ENCODE data around the gene FAM120A. TPM values are rescaled to one million over a fixed set of nuclear protein-coding genes. Genes with fewer than 3 reads are reported as not detected.

The FAM120A gene
- total RNA-seq, 1 experiment from 2014 or later: 43.2 TPM

DNA sequence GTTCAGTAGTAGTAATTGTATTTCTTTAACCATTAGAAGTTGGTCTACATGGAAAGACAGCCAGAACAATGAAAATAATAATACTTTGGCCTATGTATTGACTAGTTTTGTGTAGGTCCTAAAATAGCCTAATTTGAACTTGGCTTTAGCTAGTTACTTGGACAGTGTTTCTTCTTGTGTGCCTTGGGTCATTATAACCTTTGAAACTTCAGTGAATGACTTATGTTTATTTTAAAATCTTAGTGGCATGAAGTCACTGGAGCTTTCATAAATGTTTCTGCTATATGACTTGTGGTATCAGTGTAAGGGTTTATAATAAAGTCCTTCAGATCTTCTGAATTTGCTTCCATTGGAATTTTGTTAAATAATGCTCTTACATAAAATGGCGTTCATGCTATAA lies 4.5 kb downstream of the FAM120A start:
- ChIA-PET POLR2A (no interaction called here), CTCF (no interaction called here)
- Mint-ChIP-seq H3K27ac (ENCODE audit: unreplicated experiment) (no peak overlapping the region), H3K27me3 (ENCODE audit: insufficient read depth, unreplicated experiment) (no peaks in the 10 kb centered on the region), H3K4me1 (ENCODE audit: low read depth, unreplicated experiment) (peaks cover 14% of the 10 kb centered on the region), H3K9me3 (ENCODE audit: unreplicated experiment) (no peaks in the 10 kb centered on the region), H3K36me3 (ENCODE audit: insufficient read depth, unreplicated experiment) (peaks cover 11% of the 10 kb centered on the region), H3K4me3 (ENCODE audit: unreplicated experiment) (no peak overlapping the region)
- TF ChIP-seq, protein P1, sequence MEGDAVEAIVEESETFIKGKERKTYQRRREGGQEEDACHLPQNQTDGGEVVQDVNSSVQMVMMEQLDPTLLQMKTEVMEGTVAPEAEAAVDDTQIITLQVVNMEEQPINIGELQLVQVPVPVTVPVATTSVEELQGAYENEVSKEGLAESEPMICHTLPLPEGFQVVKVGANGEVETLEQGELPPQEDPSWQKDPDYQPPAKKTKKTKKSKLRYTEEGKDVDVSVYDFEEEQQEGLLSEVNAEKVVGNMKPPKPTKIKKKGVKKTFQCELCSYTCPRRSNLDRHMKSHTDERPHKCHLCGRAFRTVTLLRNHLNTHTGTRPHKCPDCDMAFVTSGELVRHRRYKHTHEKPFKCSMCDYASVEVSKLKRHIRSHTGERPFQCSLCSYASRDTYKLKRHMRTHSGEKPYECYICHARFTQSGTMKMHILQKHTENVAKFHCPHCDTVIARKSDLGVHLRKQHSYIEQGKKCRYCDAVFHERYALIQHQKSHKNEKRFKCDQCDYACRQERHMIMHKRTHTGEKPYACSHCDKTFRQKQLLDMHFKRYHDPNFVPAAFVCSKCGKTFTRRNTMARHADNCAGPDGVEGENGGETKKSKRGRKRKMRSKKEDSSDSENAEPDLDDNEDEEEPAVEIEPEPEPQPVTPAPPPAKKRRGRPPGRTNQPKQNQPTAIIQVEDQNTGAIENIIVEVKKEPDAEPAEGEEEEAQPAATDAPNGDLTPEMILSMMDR (IDR thresholded peaks at IDR 0.05; ENCODE audit: insufficient read depth in 1 of 2, low read depth in 1 of 2, low read length in 1 of 2, severe bottlenecking in 1 of 2, unreplicated experiment in 1 of 2): no peak
- intact Hi-C loops (cut with micrococcal nuclease; ENCODE audit: unreplicated experiment): no loop called here
- 0 out of 2 replicates have a peak, but pooled peaks cover 11% of the 10 kb centered on the region for H3K4me1 ChIP-seq
- BruUV-seq (replicated peaks): no TSS peak
- H3K36me3 ChIP-seq (ENCODE audit: control insufficient read depth, insufficient read depth, low read length): no peaks in the 10 kb centered on the region
- no peaks in the 10 kb centered on the region for H3K9me3 ChIP-seq
- no peak for DNase-seq
- H3K27me3 ChIP-seq (replicated peaks; ENCODE audit: control insufficient read depth, insufficient read depth, low read length): no peaks in the 10 kb centered on the region
- H3K4me3 ChIP-seq (ENCODE audit: low read depth, low read length): no peak overlapping the region

DNA sequence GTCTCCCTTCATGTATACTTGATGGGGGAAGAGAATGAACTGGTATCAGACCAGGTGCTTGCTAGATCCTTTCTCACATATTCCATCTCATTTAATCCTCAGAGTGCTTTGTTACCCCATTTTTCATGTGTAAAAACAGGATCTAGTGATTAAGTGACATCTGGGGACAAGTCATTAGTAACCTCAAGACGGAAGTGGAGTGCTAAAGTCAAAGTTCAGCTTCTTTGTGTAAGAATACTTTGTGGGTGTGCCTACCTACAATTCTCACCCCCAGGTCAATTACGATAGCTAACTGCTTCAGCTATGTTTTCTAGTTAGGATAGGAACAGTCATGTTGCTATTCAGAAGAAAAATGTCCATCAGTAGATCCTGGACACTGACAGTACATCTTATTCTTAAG lies 5.0 kb downstream of the FAM120A start:
- Mint-ChIP-seq H3K4me3 (ENCODE audit: unreplicated experiment) (no peak overlapping the region), H3K27ac (ENCODE audit: unreplicated experiment) (no peak overlapping the region), H3K4me1 (ENCODE audit: low read depth, unreplicated experiment) (peaks cover 14% of the 10 kb centered on the region), H3K9me3 (ENCODE audit: unreplicated experiment) (no peaks in the 10 kb centered on the region), H3K36me3 (ENCODE audit: insufficient read depth, unreplicated experiment) (peaks cover 10% of the 10 kb centered on the region), H3K27me3 (ENCODE audit: insufficient read depth, unreplicated experiment) (no peaks in the 10 kb centered on the region)
- no peak for DNase-seq
- H3K36me3 ChIP-seq (ENCODE audit: control insufficient read depth, insufficient read depth, low read length): no peaks in the 10 kb centered on the region
- H3K4me1 ChIP-seq: 0 out of 2 replicates have a peak, but pooled peaks cover 11% of the 10 kb centered on the region
- BruUV-seq (replicated peaks): no TSS peak
- no peaks in the 10 kb centered on the region for H3K9me3 ChIP-seq
- TF ChIP-seq, protein P1 (IDR thresholded peaks at IDR 0.05; ENCODE audit: insufficient read depth in 1 of 2, low read depth in 1 of 2, low read length in 1 of 2, severe bottlenecking in 1 of 2, unreplicated experiment in 1 of 2): no peak
- CTCF ChIA-PET: no interaction called here
- no peak overlapping the region for H3K4me3 ChIP-seq (ENCODE audit: low read depth, low read length)
- intact Hi-C loops (cut with micrococcal nuclease; ENCODE audit: unreplicated experiment): no loop called here
- H3K27me3 ChIP-seq (replicated peaks; ENCODE audit: control insufficient read depth, insufficient read depth, low read length): no peaks in the 10 kb centered on the region
- POLR2A ChIA-PET: no interaction called here

DNA sequence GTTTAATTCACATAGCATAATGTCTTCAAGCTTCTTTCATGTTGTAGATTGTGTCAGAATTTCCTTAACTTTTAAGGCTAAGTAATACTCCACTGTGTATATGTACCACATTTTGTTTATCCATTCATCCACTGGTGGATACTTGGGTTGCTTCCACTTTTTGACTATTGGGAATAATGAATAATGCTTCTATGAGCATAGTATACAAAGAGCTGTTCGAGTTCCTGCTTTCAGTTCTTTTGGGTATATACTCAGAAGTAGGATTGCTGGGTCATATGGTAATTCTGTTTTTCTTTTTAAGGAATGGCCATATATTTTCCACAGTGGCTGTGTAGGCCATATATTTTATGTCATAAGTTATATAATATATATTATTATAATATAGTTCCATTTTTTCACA lies 5.5 kb downstream of the FAM120A start:
- DNase-seq: no peak
- no peaks in the 10 kb centered on the region for H3K27me3 Mint-ChIP-seq (ENCODE audit: insufficient read depth, unreplicated experiment)
- H3K9me3 Mint-ChIP-seq (ENCODE audit: unreplicated experiment): no peaks in the 10 kb centered on the region
- TF ChIP-seq, protein P1 (IDR thresholded peaks at IDR 0.05; ENCODE audit: insufficient read depth in 1 of 2, low read depth in 1 of 2, low read length in 1 of 2, severe bottlenecking in 1 of 2, unreplicated experiment in 1 of 2): no peak
- peaks cover 14% of the 10 kb centered on the region for H3K4me1 Mint-ChIP-seq (ENCODE audit: low read depth, unreplicated experiment)
- intact Hi-C loops (cut with micrococcal nuclease; ENCODE audit: unreplicated experiment): no loop called here
- H3K36me3 Mint-ChIP-seq (ENCODE audit: insufficient read depth, unreplicated experiment): peaks cover 10% of the 10 kb centered on the region
- H3K4me3 Mint-ChIP-seq (ENCODE audit: unreplicated experiment): no peak overlapping the region
- Histone ChIP-seq H3K9me3 (no peaks in the 10 kb centered on the region), H3K36me3 (ENCODE audit: control insufficient read depth, insufficient read depth, low read length) (no peaks in the 10 kb centered on the region), H3K4me3 (ENCODE audit: low read depth, low read length) (no peak overlapping the region), H3K4me1 (0 out of 2 replicates have a peak, but pooled peaks cover 11% of the 10 kb centered on the region), H3K27me3 (replicated peaks; ENCODE audit: control insufficient read depth, insufficient read depth, low read length) (no peaks in the 10 kb centered on the region)
- POLR2A ChIA-PET: no interaction called here
- no peak overlapping the region for H3K27ac Mint-ChIP-seq (ENCODE audit: unreplicated experiment)
- no TSS peak for BruUV-seq (replicated peaks)
- CTCF ChIA-PET: no interaction called here
